Endothelial cell of umbilical vein (primary cell): ENCODE results near the gene ABHD17A. TPM values are rescaled to one million over a fixed set of nuclear protein-coding genes. Genes with fewer than 3 reads are reported as not detected.

Source experiments
- BruUV-seq: library from RNA; stranded (reverse); fragments of 400-500 nt; replicated peaks from 2 replicates; lab custom pipeline; 2021; lab: Mats Ljungman, UMichigan
- CTCF ChIA-PET: fragments of 300-600, 350-600 bp; sonication (Branson Sonifier 250); formaldehyde crosslinking; loops from one replicate; lab custom pipeline; 2021; ENCODE audit warnings: antibody characterized with exemption, inconsistent platforms; lab: Charles Lee
- POLR2A ChIA-PET: fragments of 300-600, 350-600 bp; sonication (Branson Sonifier 250); formaldehyde crosslinking; loops from one replicate; lab custom pipeline; 2021; ENCODE audit warnings: antibody characterized with exemption, inconsistent platforms; lab: Charles Lee
- DNase-seq: peaks from one replicate; pipeline ENCODE4 v3.0.0-alpha.2; 2011; ENCODE audit warnings: low read depth, low spot score
- FAIRE-seq: peaks from 2 replicates; lab custom pipeline; 2011; peaks lifted over from hg19 to GRCh38; lab: Jason Lieb, UNC
- H2AFZ ChIP-seq: 2 replicates; pipeline ENCODE4 v1.6.0; 2012; ENCODE audit warnings: low read depth, low read length, control low read depth, inconsistent platforms
- H3K27ac ChIP-seq: 2 replicates; pipeline ENCODE4 v1.5.1; 2011; ENCODE audit warnings: low read depth, mild to moderate bottlenecking, control low read depth, low read length, moderate library complexity; ENCODE audit not compliant: insufficient read depth
- H3K27me3 ChIP-seq, 2 experiments: 2 replicates each; pipeline versions ENCODE4 v1.6.0 to v1.6.1; 2011; ENCODE audit warnings: low read length in 2 of 2, mixed read lengths in 1 of 2; ENCODE audit not compliant: control insufficient read depth in 2 of 2, insufficient read depth in 2 of 2
- H3K36me3 ChIP-seq, 2 experiments: 2 replicates in 1 of 2; 3 replicates in 1 of 2; pipeline ENCODE4 v1.5.1; 2011; ENCODE audit warnings: low read length in 2 of 2, mild to moderate bottlenecking in 1 of 2, moderate library complexity in 1 of 2; ENCODE audit not compliant: control insufficient read depth in 2 of 2, insufficient read depth in 2 of 2; ENCODE audit errors: extremely low read depth in 1 of 2
- H3K4me1 ChIP-seq: 3 replicates; pipeline ENCODE4 v1.5.1; 2011; ENCODE audit warnings: mild to moderate bottlenecking, low read length; ENCODE audit not compliant: control insufficient read depth, insufficient read depth; ENCODE audit errors: extremely low read depth
- H3K4me2 ChIP-seq: 2 replicates; pipeline ENCODE4 v1.6.1; 2011; ENCODE audit warnings: low read length, control low read depth, mixed read lengths; ENCODE audit not compliant: insufficient read depth
- H3K4me3 ChIP-seq, 3 experiments: fragments of 200-600 bp in 1 of 3; sonication (generic), shearing (Covaris generic) in 1 of 3; replicated peaks in 1 of 3; 2 replicates each; pipeline ENCODE4 v1.5.1; 2011 to 2016; ENCODE audit warnings: control low read depth in 3 of 3, low read length in 3 of 3, mild to moderate bottlenecking in 2 of 3, inconsistent platforms in 1 of 3, low read depth in 1 of 3, moderate library complexity in 1 of 3; ENCODE audit not compliant: insufficient read depth in 1 of 3
- H3K79me2 ChIP-seq: 2 replicates; pipeline ENCODE4 v1.6.0; 2012; ENCODE audit warnings: low read length, inconsistent platforms; ENCODE audit not compliant: control insufficient read depth, insufficient read depth
- H3K9ac ChIP-seq: replicated peaks from 2 replicates; pipeline ENCODE3; 2011; ENCODE audit warnings: low read length, control low read depth; ENCODE audit not compliant: insufficient read depth; ENCODE audit errors: extremely low read depth
- H3K9me1 ChIP-seq: replicated peaks from 3 replicates; pipeline ENCODE4 v1.6.0; 2011; ENCODE audit warnings: mild to moderate bottlenecking, low read length; ENCODE audit not compliant: control insufficient read depth, insufficient read depth; ENCODE audit errors: extremely low read depth
- H3K9me3 ChIP-seq: replicated peaks from 2 replicates; pipeline ENCODE4 v1.5.1; 2012; ENCODE audit warnings: low read length, inconsistent platforms; ENCODE audit not compliant: control insufficient read depth, insufficient read depth
- H4K20me1 ChIP-seq: replicated peaks from 2 replicates; pipeline ENCODE3; 2011; ENCODE audit warnings: mild to moderate bottlenecking, low read length; ENCODE audit not compliant: control insufficient read depth, insufficient read depth; ENCODE audit errors: extremely low read depth
- EZH2 ChIP-seq: IDR thresholded peaks from 2 replicates; pipeline ENCODE4 v1.6.1; 2012; ENCODE audit warnings: borderline replicate concordance, low read depth, mild to moderate bottlenecking, moderate library complexity, low read length, inconsistent platforms; ENCODE audit not compliant: severe bottlenecking
- FOS ChIP-seq: IDR thresholded peaks from 2 replicates; pipeline ENCODE4 v1.6.1; 2011; ENCODE audit warnings: mild to moderate bottlenecking, low read length, moderate library complexity, borderline replicate concordance; ENCODE audit not compliant: insufficient read depth
- GATA2 ChIP-seq: IDR thresholded peaks from 2 replicates; pipeline ENCODE4 v1.7.0; 2011; ENCODE audit warnings: low read depth, mild to moderate bottlenecking, moderate library complexity, mixed read lengths, low read length; ENCODE audit not compliant: insufficient read length, insufficient read depth
- JUN ChIP-seq: IDR thresholded peaks from 2 replicates; pipeline ENCODE4 v1.6.1; 2011; ENCODE audit warnings: borderline replicate concordance, low read depth; ENCODE audit not compliant: insufficient read length, insufficient read depth
- MYC ChIP-seq: IDR thresholded peaks from one replicate; pipeline ENCODE4 v1.6.1; 2011; ENCODE audit warnings: mild to moderate bottlenecking, low read depth, low read length
- POLR2A ChIP-seq: IDR thresholded peaks from 2 replicates; pipeline ENCODE4 v1.6.1; 2012; ENCODE audit warnings: low read depth, mild to moderate bottlenecking, control low read depth, low read length
- POLR2AphosphoS5 ChIP-seq: IDR thresholded peaks from 2 replicates; pipeline ENCODE4 v1.6.1; 2012; ENCODE audit warnings: low read depth, mild to moderate bottlenecking, control low read depth, low read length, moderate library complexity; ENCODE audit not compliant: insufficient read depth
- dilution Hi-C: fragments of 300-500 bp; cut with MboI; formaldehyde crosslinking; loops from one replicate; pipeline ENCODE4 v1.15.0; 2019; ENCODE audit warnings: low sequenced_read_pairs; ENCODE audit not compliant: extremely low pct_ligation_motif_present
- intact Hi-C: fragments of 100-400 bp; cut with micrococcal nuclease; formaldehyde crosslinking; loops from one replicate; pipeline ENCODE4 v1.10.0; 2022
- polyA plus RNA-seq, 4 experiments: library from polyadenylated mRNA; depleted of rRNA in 3 of 4; stranded (reverse) in 3 of 4; unstranded in 1 of 4; fragments of >200 nt; gene quantifications; 2 replicates each; pipeline versions ENCODE4 v1.2.1 to v1.2.3, GENCODE V29; 2011 to 2012; ENCODE audit warnings: missing spikeins in 1 of 4
- total RNA-seq: library from RNA; stranded (reverse); gene quantifications from 2 replicates; pipeline ENCODE4 v1.2.3, GENCODE V29; 2021
- TF ChIP-seq, protein P1 (sequence below), 2 donors: IDR thresholded peaks; 1 replicate in 1 of 2; 2 replicates in 1 of 2; pipeline ENCODE4 v1.5.1; 2011; ENCODE audit warnings: low read length in 2 of 2, mild to moderate bottlenecking in 2 of 2, moderate library complexity in 2 of 2, control low read depth in 1 of 2, inconsistent platforms in 1 of 2, low read depth in 1 of 2; ENCODE audit not compliant: insufficient read depth in 1 of 2; ENCODE audit errors: extremely low read depth in 1 of 2
- TF ChIP-seq, protein P2 (sequence below): IDR thresholded peaks from 2 replicates; pipeline ENCODE4 v1.6.1; 2011; ENCODE audit not compliant: insufficient read depth, insufficient read length

Gene ABHD17A
- total and polyA plus RNA-seq, 2 donors (not counting 3 experiments of a cell fraction or from before 2014, with no cell fraction given), result 89.8 to 143 TPM

DNA sequence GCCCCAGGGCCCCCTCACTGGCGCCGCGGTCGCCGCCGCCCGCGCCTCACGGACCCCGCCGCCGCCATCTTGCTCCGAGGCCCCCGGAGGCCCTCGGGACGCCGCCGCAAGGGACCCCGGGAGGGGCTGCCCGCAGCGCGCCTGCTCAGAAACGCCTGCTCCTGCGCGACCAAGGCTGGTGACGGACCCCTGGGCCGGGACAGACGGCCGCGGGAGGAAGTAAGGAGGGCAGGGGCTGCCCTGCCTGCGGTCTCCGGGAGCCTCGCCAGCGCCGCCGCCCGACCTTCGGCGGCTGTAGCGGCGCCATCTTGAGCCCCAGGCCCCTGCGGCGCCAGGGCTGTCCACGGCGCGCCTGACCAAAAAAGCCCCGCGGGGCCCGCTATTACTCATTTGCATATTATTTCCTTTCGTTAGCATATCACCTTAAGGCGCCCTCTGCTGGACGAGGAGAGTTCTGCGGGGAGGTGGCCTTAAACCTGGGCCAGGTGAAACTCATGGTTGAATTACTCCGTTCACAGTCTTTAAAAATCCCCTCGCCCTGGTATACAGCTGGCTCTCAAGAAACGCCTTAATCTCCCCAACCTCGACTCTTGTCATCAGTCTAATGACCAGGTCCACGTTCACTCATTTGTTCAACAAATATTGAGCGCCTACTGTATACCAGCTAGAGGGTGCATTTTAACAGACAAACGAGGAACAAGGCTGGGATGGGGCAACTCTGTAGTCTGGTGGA, 36.7 kb downstream of the ABHD17A start, which contains the start of gene REXO1:
Gene REXO1 (minus strand): TSS at position 85 of the 733 bp plus-strand sequence. CDS start 125 bp downstream, outside the sequence.
- Histone ChIP-seq H3K9me3 (no peaks in the 10 kb centered on the region), H3K27ac (peak within 1 kb of the TSS; percentile 99), H3K4me2 (peak within 1 kb of the TSS; percentile 81), H3K4me1 (peaks cover 8% of the 10 kb centered on the region), H3K79me2 (peaks cover 51% of the 10 kb centered on the region), H3K9me1 (no peaks in the 10 kb centered on the region), H4K20me1 (no peaks in the 10 kb centered on the region), H3K27me3 (no peaks in the 10 kb centered on the region), H3K9ac (peak within 1 kb of the TSS; percentile 99), H2AFZ (peak within 1 kb of the TSS; percentile 86), H3K36me3 (peaks cover 0 to 2% of the 10 kb centered on the region in 2 experiments), H3K4me3 (peak within 1 kb of the TSS; percentile 47 to 76 (median 67))
- ChIA-PET POLR2A (no interaction called here), CTCF (interaction anchor here (0.9 to 1.7 kb wide), 3 partner anchors 9 to 16 kb away, joined by 3 to 9 read pairs (median 4); no protein-coding TSS in a partner anchor)
- TF ChIP-seq, protein P1, sequence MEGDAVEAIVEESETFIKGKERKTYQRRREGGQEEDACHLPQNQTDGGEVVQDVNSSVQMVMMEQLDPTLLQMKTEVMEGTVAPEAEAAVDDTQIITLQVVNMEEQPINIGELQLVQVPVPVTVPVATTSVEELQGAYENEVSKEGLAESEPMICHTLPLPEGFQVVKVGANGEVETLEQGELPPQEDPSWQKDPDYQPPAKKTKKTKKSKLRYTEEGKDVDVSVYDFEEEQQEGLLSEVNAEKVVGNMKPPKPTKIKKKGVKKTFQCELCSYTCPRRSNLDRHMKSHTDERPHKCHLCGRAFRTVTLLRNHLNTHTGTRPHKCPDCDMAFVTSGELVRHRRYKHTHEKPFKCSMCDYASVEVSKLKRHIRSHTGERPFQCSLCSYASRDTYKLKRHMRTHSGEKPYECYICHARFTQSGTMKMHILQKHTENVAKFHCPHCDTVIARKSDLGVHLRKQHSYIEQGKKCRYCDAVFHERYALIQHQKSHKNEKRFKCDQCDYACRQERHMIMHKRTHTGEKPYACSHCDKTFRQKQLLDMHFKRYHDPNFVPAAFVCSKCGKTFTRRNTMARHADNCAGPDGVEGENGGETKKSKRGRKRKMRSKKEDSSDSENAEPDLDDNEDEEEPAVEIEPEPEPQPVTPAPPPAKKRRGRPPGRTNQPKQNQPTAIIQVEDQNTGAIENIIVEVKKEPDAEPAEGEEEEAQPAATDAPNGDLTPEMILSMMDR (IDR thresholded peaks at IDR 0.05; ENCODE audit: extremely low read depth in 1 of 2, insufficient read depth in 1 of 2, low read depth in 1 of 2, low read length in 2 of 2), result peak; percentile 86 to 97
- peak; percentile 84 for TF ChIP-seq POLR2A
- TF ChIP-seq EZH2, result no peak
- TF ChIP-seq FOS, result peak; percentile 10
- TF ChIP-seq GATA2, result no peak
- TF ChIP-seq, protein P2, sequence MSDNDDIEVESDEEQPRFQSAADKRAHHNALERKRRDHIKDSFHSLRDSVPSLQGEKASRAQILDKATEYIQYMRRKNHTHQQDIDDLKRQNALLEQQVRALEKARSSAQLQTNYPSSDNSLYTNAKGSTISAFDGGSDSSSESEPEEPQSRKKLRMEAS, result peak; percentile 49
- TF ChIP-seq JUN, result no peak
- TF ChIP-seq MYC, result no peak
- peak; percentile 66 for TF ChIP-seq POLR2AphosphoS5
- DNase-seq (peak; percentile 96), FAIRE-seq (peak; percentile 94)
- dilution Hi-C loops (no loop called here), intact Hi-C loops (no loop called here)
- BruUV-seq, result no TSS peak
